HG03045 (cell line): ENCODE results near the gene PRKAG1.

ENCODE experiments used
- ATAC-seq: cut with Tn5 transposase; IDR thresholded peaks from one replicate; pipeline ENCODE4 v1.9.1; 2021; ENCODE audit warnings: mild to moderate bottlenecking, moderate library complexity; ENCODE audit not compliant: unreplicated experiment

The PRKAG1 gene

GRCh38 chr12:49050507-49051372 is 32.2 kb upstream of the PRKAG1 start:
- no peak for ATAC-seq

DNA sequence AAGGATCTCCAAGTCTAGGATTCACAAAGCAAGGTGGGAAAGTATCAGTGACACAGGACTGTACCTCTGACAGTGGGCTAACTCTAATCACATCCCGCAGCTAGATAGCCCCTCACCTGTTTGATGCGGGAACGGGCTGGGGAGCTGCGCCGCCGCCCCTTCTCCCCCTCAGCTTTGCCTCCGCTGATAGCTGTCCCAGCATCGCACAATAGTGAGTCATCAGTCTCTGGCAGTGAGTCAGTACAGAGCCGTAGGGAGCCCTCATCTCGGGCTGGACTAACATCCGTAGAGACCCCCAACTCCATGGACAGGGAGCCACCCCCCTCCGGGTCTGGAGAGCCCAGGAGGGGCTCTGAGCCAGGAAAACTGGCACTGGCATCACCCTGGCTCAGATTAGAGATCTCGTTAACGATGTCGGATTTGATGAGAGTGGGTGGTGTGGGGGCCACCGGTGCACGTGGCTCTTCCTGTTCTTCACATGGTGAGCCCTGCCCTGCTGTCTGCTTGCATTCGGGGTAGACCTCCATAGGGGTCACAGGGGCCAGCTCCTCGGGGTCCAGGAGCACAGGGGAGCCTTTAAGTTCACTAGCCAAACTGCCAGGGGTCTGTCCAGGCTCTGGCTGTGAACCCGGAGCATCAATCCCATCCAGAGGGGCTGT is 31.1 kb upstream of the PRKAG1 start:
- ATAC-seq, result no peak

DNA sequence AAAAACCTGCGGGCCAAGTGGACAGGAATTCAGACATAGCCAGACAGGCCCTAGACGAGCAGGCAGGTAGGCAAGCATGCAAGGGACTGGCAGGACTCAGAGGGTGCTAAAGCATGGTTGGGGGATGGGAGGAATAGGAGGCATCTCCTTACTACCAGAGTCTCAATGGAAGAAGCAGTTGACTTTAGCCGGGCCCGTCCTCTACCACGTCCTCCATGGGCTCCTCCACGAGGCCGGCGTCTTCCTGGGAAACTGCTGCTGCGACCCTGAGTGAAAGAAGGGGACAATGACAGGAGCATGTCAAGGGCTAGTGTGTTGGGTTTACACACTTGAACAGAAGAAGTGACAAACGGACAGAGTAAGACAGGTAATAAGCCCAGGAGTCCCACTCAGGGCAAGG is 30.4 kb upstream of the PRKAG1 start:
- ATAC-seq, result no peak

- no peak for ATAC-seq
These were observed 27.7 kb upstream of the PRKAG1 start for GRCh38 chr12:49046129-49046895.

DNA sequence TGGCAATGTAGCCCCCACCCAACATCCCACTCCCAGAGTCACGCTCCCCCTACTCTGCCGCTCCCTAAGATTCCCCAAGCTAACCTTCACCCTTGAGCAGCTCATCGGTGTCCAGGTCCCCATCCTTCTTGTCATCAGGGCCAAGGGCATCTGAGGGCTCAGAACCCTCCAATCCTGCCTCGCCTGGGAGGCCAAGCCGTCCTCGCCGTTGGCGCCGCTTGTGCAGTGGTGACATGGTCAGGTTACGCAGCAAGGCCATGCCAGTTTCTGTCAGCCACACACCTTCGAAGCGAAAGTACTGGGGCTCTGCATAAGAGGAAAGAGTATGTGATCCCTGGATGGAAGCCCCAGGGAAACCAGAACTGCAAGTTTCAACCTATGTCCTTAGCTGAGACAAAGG is 26.1 kb upstream of the PRKAG1 start:
- ATAC-seq, result no peak

- ATAC-seq, result no peak
These were observed 25.3 kb upstream of the PRKAG1 start for GRCh38 chr12:49043856-49044258.

DNA sequence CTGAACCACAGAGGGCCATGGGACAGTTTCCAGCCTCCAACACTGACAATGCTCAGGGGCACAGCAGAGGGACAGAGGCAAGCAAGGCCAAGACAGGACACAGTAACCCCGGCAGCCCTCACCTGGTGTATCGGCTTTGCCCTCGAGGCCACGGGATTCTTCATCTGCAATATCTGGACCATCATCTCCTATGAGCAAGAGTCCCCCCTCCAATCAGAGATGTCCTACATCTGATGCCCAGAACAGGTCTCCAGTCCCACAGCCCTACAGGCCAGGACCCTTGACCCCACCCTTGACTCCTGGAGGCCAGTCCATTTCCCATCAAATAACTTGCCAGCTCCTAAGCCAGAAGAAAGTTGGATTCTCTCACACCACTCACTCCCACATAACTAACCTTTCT is 24.7 kb upstream of the PRKAG1 start:
- no peak for ATAC-seq

- no peak for ATAC-seq
These were observed 23.4 kb upstream of the PRKAG1 start for GRCh38 chr12:49041881-49042484.

DNA sequence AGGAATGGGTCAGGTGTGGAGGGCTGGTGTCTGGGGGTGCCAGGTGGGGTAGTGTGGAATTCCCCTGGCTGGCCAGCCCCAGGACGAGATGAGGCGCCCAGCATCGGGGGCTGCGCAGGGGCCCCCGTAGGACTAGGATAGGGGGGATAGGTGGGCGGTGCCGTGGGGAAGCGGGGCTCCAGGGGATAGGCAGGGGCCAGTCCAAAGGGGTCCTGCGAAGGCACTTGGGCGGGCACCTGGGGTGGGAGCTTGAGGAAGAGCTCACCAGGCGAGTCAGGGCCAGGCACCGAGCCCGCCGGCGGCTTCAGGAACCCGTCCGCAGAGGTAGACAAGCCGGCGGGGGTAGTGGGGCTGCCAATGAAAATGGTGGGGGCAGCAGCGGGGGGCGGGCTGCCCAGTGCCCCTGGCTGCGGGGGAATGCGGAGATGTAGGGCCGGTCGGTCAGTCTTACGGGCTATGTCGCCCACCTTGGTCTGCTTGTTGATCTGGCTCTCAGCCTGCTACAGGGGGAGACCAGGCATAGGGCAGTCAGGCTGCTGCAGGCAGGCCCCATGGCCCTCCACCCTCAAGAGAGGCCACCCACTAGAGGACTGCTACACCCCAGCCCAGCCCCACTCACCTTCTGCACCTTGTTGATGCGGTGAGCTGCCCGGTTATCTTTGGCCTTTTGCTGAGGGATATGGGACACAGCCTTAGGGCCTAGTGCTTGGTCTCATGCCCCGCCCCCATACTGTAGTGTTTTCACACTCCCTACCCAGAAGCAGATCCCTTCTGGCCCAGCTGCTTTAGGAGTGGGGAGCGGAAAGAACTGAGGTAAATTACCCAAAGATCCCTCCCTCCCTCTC is 22.7 kb upstream of the PRKAG1 start:
- ATAC-seq, result no peak

- no peak for ATAC-seq
These were observed 21.8 kb upstream of the PRKAG1 start for GRCh38 chr12:49040364-49040855.

GRCh38 chr12:49039421-49040363 is 21.1 kb upstream of the PRKAG1 start:
- ATAC-seq, result no peak

GRCh38 chr12:49038291-49038955 is 19.8 kb upstream of the PRKAG1 start:
- ATAC-seq, result no peak

GRCh38 chr12:49037947-49038237 is 19.3 kb upstream of the PRKAG1 start:
- ATAC-seq, result no peak

- no peak for ATAC-seq
These were observed 18.8 kb upstream of the PRKAG1 start for GRCh38 chr12:49037111-49037946.

- ATAC-seq, result no peak
These were observed 17.5 kb upstream of the PRKAG1 start for GRCh38 chr12:49036029-49036428.

GRCh38 chr12:49034286-49034622 is 15.7 kb upstream of the PRKAG1 start:
- no peak for ATAC-seq

GRCh38 chr12:49033611-49034285 is 15.2 kb upstream of the PRKAG1 start:
- ATAC-seq, result no peak
